GM18519 (cell line): ENCODE measurements around the gene ROBO1.
"Not testable (repeated sequence)": the region's sequence is repeated elsewhere in the genome, so short reads cannot be mapped to it uniquely, and the experiment has no call there.

ENCODE experiments used
- ATAC-seq: cut with Tn5 transposase; IDR thresholded peaks from one replicate; pipeline ENCODE4 v1.9.1; 2021; ENCODE audit warnings: mild to moderate bottlenecking, moderate library complexity; ENCODE audit not compliant: unreplicated experiment, low FRiP score

ROBO1 gene

GRCh38 chr3:78792212-78792611, 975.6 kb downstream of the ROBO1 start:
- ATAC-seq = no peak

GRCh38 chr3:78791753-78792152, 976.0 kb downstream of the ROBO1 start:
- no peak for ATAC-seq

- no peak for ATAC-seq
Measured at GRCh38 chr3:78788839-78789238, 979.0 kb downstream of the ROBO1 start.

- no peak for ATAC-seq
Measured at GRCh38 chr3:78785004-78785403, 982.8 kb downstream of the ROBO1 start.

GRCh38 chr3:78781351-78781750, 986.4 kb downstream of the ROBO1 start:
- no peak for ATAC-seq

GRCh38 chr3:78765671-78766485, 1001.9 kb downstream of the ROBO1 start:
- ATAC-seq = no peak

GRCh38 chr3:78764634-78765033, 1003.2 kb downstream of the ROBO1 start:
- no peak for ATAC-seq

GRCh38 chr3:78762121-78762520, 1005.7 kb downstream of the ROBO1 start:
- ATAC-seq = no peak

- no peak for ATAC-seq
Measured at GRCh38 chr3:78761126-78761525, 1006.7 kb downstream of the ROBO1 start.

GRCh38 chr3:78757731-78758130, 1010.1 kb downstream of the ROBO1 start:
- no peak for ATAC-seq

- no peak for ATAC-seq
Measured at GRCh38 chr3:78754066-78754743, 1013.6 kb downstream of the ROBO1 start.

- ATAC-seq = no peak
Measured at GRCh38 chr3:78751266-78751665, 1016.5 kb downstream of the ROBO1 start.

GRCh38 chr3:78750291-78750690, 1017.5 kb downstream of the ROBO1 start:
- ATAC-seq = not testable (repeated sequence)

- no peak for ATAC-seq
Measured at GRCh38 chr3:78749056-78749455, 1018.7 kb downstream of the ROBO1 start.

GRCh38 chr3:78745847-78746246, 1022.0 kb downstream of the ROBO1 start:
- ATAC-seq = no peak

- ATAC-seq = no peak
Measured at GRCh38 chr3:78742491-78742890, 1025.3 kb downstream of the ROBO1 start.

- ATAC-seq = no peak
Measured at GRCh38 chr3:78742041-78742440, 1025.8 kb downstream of the ROBO1 start.

- ATAC-seq = no peak
Measured at GRCh38 chr3:78741066-78741645, 1026.6 kb downstream of the ROBO1 start.

GRCh38 chr3:78738833-78739232, 1029.0 kb downstream of the ROBO1 start:
- no peak for ATAC-seq

GRCh38 chr3:78737988-78738387, 1029.8 kb downstream of the ROBO1 start:
- no peak for ATAC-seq

- no peak for ATAC-seq
Measured at GRCh38 chr3:78736863-78737262, 1030.9 kb downstream of the ROBO1 start.
